Tibial nerve (tissue), 3 donors: ENCODE measurements around the gene TPPP2.
"Not testable (repeated sequence)": the region's sequence is repeated elsewhere in the genome, so short reads cannot be mapped to it uniquely, and the experiment has no call there.

Experiments
- POLR2A ChIP-seq, 2 donors: fragments of 450-650 bp; IDR thresholded peaks; one replicate each; pipeline ENCODE4 v1.6.1; 2017; ENCODE audit warnings: antibody characterized with exemption in 2 of 2, mild to moderate bottlenecking in 2 of 2, moderate library complexity in 2 of 2
- TF ChIP-seq, protein P1 (sequence below), 5 experiments: fragments of 200-600 bp in 3 of 5; fragments of 450-650 bp in 2 of 5; sonication (generic) in 3 of 5; IDR thresholded peaks; one replicate each; pipeline ENCODE4 v1.5.1; 2016 to 2019; ENCODE audit warnings: antibody characterized with exemption in 5 of 5, mild to moderate bottlenecking in 3 of 5, moderate library complexity in 2 of 5

DNA sequence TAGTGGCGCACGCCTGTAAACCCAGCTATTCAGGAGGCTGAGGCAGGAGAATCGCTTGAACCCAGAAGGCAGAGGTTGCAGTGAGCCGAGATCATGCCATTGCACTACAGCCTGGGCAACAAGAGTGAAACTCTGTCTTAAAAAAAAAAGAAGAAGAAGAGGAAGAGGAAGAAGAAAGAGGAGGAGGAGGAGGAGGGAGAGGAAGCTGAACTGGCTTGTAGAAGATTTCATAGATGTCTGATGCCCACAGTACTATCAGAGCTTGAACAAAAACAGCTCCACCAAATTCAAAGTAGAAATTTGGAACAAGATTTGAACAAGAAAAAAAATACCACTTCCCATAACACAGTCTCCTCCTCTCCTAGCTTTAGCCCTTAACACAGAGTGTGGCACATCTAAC lies 44.4 kb upstream of the TPPP2 start:
- not testable (repeated sequence) for TF ChIP-seq POLR2A (IDR thresholded peaks at IDR 0.05)
- TF ChIP-seq, protein P1, sequence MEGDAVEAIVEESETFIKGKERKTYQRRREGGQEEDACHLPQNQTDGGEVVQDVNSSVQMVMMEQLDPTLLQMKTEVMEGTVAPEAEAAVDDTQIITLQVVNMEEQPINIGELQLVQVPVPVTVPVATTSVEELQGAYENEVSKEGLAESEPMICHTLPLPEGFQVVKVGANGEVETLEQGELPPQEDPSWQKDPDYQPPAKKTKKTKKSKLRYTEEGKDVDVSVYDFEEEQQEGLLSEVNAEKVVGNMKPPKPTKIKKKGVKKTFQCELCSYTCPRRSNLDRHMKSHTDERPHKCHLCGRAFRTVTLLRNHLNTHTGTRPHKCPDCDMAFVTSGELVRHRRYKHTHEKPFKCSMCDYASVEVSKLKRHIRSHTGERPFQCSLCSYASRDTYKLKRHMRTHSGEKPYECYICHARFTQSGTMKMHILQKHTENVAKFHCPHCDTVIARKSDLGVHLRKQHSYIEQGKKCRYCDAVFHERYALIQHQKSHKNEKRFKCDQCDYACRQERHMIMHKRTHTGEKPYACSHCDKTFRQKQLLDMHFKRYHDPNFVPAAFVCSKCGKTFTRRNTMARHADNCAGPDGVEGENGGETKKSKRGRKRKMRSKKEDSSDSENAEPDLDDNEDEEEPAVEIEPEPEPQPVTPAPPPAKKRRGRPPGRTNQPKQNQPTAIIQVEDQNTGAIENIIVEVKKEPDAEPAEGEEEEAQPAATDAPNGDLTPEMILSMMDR (IDR thresholded peaks at IDR 0.05), result not testable (repeated sequence)
